ENCODE results near the gene ADNP. TPM values are rescaled to one million over a fixed set of nuclear protein-coding genes. Genes with fewer than 3 reads are reported as not detected.
A peak's percentile ranks its signal among the peaks of the same experiment; 100 is the strongest.

Gene ADNP
- total RNA-seq, 1 experiment from 2014 or later: 55.5 TPM

- Histone ChIP-seq H4K20me1 (ENCODE audit: insufficient read depth, low read depth, low read length) (no peaks in the 10 kb centered on the region; the same call in 1 of the 2 replicates), H3K9ac (ENCODE audit: low read length) (no peak overlapping the region), H3K36me3 (ENCODE audit: insufficient read depth, low read length) (peaks cover 41% of the 10 kb centered on the region), H3K27me3 (ENCODE audit: low read length) (no peaks in the 10 kb centered on the region), H2AFZ (ENCODE audit: low read length) (no peak overlapping the region), H3K27ac (ENCODE audit: low read length) (peak overlapping the region; percentile 95), H3K9me2 (replicated peaks; ENCODE audit: insufficient read depth, low read length) (no peaks in the 10 kb centered on the region), H3K4me3 (ENCODE audit: low read length) (no peak overlapping the region), H3K79me2 (ENCODE audit: low read length) (peaks cover 50% of the 10 kb centered on the region), H3K4me1 (ENCODE audit: low read length) (peaks cover 52% of the 10 kb centered on the region), H3K9me3 (ENCODE audit: low read length) (no peaks in the 10 kb centered on the region), H3K4me2 (ENCODE audit: low read depth, low read length, poor library complexity, severe bottlenecking) (no peak overlapping the region)
- no peak for DNase-seq
These were observed 70.2 kb downstream of the ADNP start for GRCh38 chr20:50861012-50861411.

GRCh38 chr20:50859161-50859560 lies 72.1 kb downstream of the ADNP start:
- peaks cover 49% of the 10 kb centered on the region for H3K36me3 ChIP-seq (ENCODE audit: insufficient read depth, low read length)
- peak; percentile 94 for DNase-seq
- peak overlapping the region; percentile 95 for H3K27ac ChIP-seq (ENCODE audit: low read length)
- H3K9me2 ChIP-seq (replicated peaks; ENCODE audit: insufficient read depth, low read length): no peaks in the 10 kb centered on the region
- no peaks in the 10 kb centered on the region for H3K27me3 ChIP-seq (ENCODE audit: low read length)
- H3K9ac ChIP-seq (ENCODE audit: low read length): peak overlapping the region; percentile 65
- no peak overlapping the region for H2AFZ ChIP-seq (ENCODE audit: low read length)
- H4K20me1 ChIP-seq (ENCODE audit: insufficient read depth, low read depth, low read length): peaks cover 4% of the 10 kb centered on the region; the same call in 1 of the 2 replicates
- H3K9me3 ChIP-seq (ENCODE audit: low read length): no peaks in the 10 kb centered on the region
- H3K4me2 ChIP-seq (ENCODE audit: low read depth, low read length, poor library complexity, severe bottlenecking): peak overlapping the region; percentile 44
- peaks cover 66% of the 10 kb centered on the region for H3K4me1 ChIP-seq (ENCODE audit: low read length)
- no peak overlapping the region for H3K4me3 ChIP-seq (ENCODE audit: low read length)
- H3K79me2 ChIP-seq (ENCODE audit: low read length): peaks cover 46% of the 10 kb centered on the region

- peak; percentile 65 for DNase-seq
- Histone ChIP-seq H3K27ac (ENCODE audit: low read length) (peak overlapping the region; percentile 95), H3K27me3 (ENCODE audit: low read length) (no peaks in the 10 kb centered on the region), H3K4me3 (ENCODE audit: low read length) (no peak overlapping the region), H4K20me1 (ENCODE audit: insufficient read depth, low read depth, low read length) (peaks cover 5% of the 10 kb centered on the region; the same call in 1 of the 2 replicates), H3K79me2 (ENCODE audit: low read length) (peaks cover 46% of the 10 kb centered on the region), H2AFZ (ENCODE audit: low read length) (no peak overlapping the region), H3K9me2 (replicated peaks; ENCODE audit: insufficient read depth, low read length) (no peaks in the 10 kb centered on the region), H3K9me3 (ENCODE audit: low read length) (no peaks in the 10 kb centered on the region), H3K36me3 (ENCODE audit: insufficient read depth, low read length) (peaks cover 44% of the 10 kb centered on the region), H3K4me1 (ENCODE audit: low read length) (peaks cover 66% of the 10 kb centered on the region), H3K9ac (ENCODE audit: low read length) (peak overlapping the region; percentile 46), H3K4me2 (ENCODE audit: low read depth, low read length, poor library complexity, severe bottlenecking) (peak overlapping the region; percentile 44)
These were observed 72.7 kb downstream of the ADNP start for GRCh38 chr20:50858525-50858924.

- Histone ChIP-seq H3K27ac (ENCODE audit: low read length) (peak overlapping the region; percentile 95), H3K79me2 (ENCODE audit: low read length) (peaks cover 43% of the 10 kb centered on the region), H3K27me3 (ENCODE audit: low read length) (no peaks in the 10 kb centered on the region)
These were observed 73.9 kb downstream of the ADNP start for GRCh38 chr20:50857348-50857747.

GRCh38 chr20:50856475-50857041 lies 74.7 kb downstream of the ADNP start:
- Histone ChIP-seq H3K9ac (ENCODE audit: low read length) (no peak overlapping the region), H3K27me3 (ENCODE audit: low read length) (no peaks in the 10 kb centered on the region), H3K79me2 (ENCODE audit: low read length) (peaks cover 43% of the 10 kb centered on the region), H3K9me2 (replicated peaks; ENCODE audit: insufficient read depth, low read length) (no peaks in the 10 kb centered on the region), H3K4me3 (ENCODE audit: low read length) (no peak overlapping the region), H3K36me3 (ENCODE audit: insufficient read depth, low read length) (peaks cover 44% of the 10 kb centered on the region), H3K4me2 (ENCODE audit: low read depth, low read length, poor library complexity, severe bottlenecking) (no peak overlapping the region), H3K27ac (ENCODE audit: low read length) (peak overlapping the region; percentile 95), H3K9me3 (ENCODE audit: low read length) (no peaks in the 10 kb centered on the region), H2AFZ (ENCODE audit: low read length) (no peak overlapping the region), H3K4me1 (ENCODE audit: low read length) (peaks cover 66% of the 10 kb centered on the region), H4K20me1 (ENCODE audit: insufficient read depth, low read depth, low read length) (peaks cover 9% of the 10 kb centered on the region; the same call in 1 of the 2 replicates)
- DNase-seq: no peak

More at GRCh38 chr20:50857348-50857747, 73.9 kb downstream of the ADNP start:
- Histone ChIP-seq H3K9me3 (ENCODE audit: low read length) (no peaks in the 10 kb centered on the region), H3K36me3 (ENCODE audit: insufficient read depth, low read length) (peaks cover 40% of the 10 kb centered on the region), H4K20me1 (ENCODE audit: insufficient read depth, low read depth, low read length) (peaks cover 5% of the 10 kb centered on the region; the same call in 1 of the 2 replicates), H3K9ac (ENCODE audit: low read length) (peak overlapping the region; percentile 46; the same call in 1 of the 2 replicates), H3K4me1 (ENCODE audit: low read length) (peaks cover 66% of the 10 kb centered on the region), H3K9me2 (replicated peaks; ENCODE audit: insufficient read depth, low read length) (no peaks in the 10 kb centered on the region), H2AFZ (ENCODE audit: low read length) (no peak overlapping the region), H3K4me2 (ENCODE audit: low read depth, low read length, poor library complexity, severe bottlenecking) (peak overlapping the region; percentile 44), H3K4me3 (ENCODE audit: low read length) (no peak overlapping the region)
- no peak for DNase-seq

GRCh38 chr20:50855498-50856474 lies 75.5 kb downstream of the ADNP start:
- Histone ChIP-seq H4K20me1 (ENCODE audit: insufficient read depth, low read depth, low read length) (peaks cover 9% of the 10 kb centered on the region; the same call in 1 of the 2 replicates), H3K9me3 (ENCODE audit: low read length) (no peaks in the 10 kb centered on the region), H2AFZ (ENCODE audit: low read length) (no peak overlapping the region), H3K9ac (ENCODE audit: low read length) (no peak overlapping the region), H3K36me3 (ENCODE audit: insufficient read depth, low read length) (peaks cover 38% of the 10 kb centered on the region), H3K27me3 (ENCODE audit: low read length) (no peaks in the 10 kb centered on the region), H3K9me2 (replicated peaks; ENCODE audit: insufficient read depth, low read length) (no peaks in the 10 kb centered on the region), H3K27ac (ENCODE audit: low read length) (peak overlapping the region; percentile 95), H3K4me1 (ENCODE audit: low read length) (peaks cover 64% of the 10 kb centered on the region), H3K4me3 (ENCODE audit: low read length) (no peak overlapping the region), H3K4me2 (ENCODE audit: low read depth, low read length, poor library complexity, severe bottlenecking) (no peak overlapping the region), H3K79me2 (ENCODE audit: low read length) (peaks cover 39% of the 10 kb centered on the region)
- no peak for DNase-seq

- no peak overlapping the region for H2AFZ ChIP-seq (ENCODE audit: low read length)
- H4K20me1 ChIP-seq (ENCODE audit: insufficient read depth, low read depth, low read length): peaks cover 9% of the 10 kb centered on the region; the same call in 1 of the 2 replicates
- no peak overlapping the region for H3K9ac ChIP-seq (ENCODE audit: low read length)
These were observed 76.6 kb downstream of the ADNP start for GRCh38 chr20:50854506-50855249.

More at GRCh38 chr20:50854506-50855249, 76.6 kb downstream of the ADNP start:
- Histone ChIP-seq H3K4me1 (ENCODE audit: low read length) (peaks cover 64% of the 10 kb centered on the region), H3K4me2 (ENCODE audit: low read depth, low read length, poor library complexity, severe bottlenecking) (no peak overlapping the region), H3K36me3 (ENCODE audit: insufficient read depth, low read length) (peaks cover 38% of the 10 kb centered on the region), H3K27ac (ENCODE audit: low read length) (peak overlapping the region; percentile 95), H3K27me3 (ENCODE audit: low read length) (no peaks in the 10 kb centered on the region), H3K4me3 (ENCODE audit: low read length) (no peak overlapping the region), H3K9me3 (ENCODE audit: low read length) (no peaks in the 10 kb centered on the region), H3K79me2 (ENCODE audit: low read length) (peaks cover 39% of the 10 kb centered on the region), H3K9me2 (replicated peaks; ENCODE audit: insufficient read depth, low read length) (no peaks in the 10 kb centered on the region)
- no peak for DNase-seq
